SHP77 treated with DMSO at 0.1 percent for 48 hours (cell line): ENCODE results near the gene TRABD2A.
"Not testable (repeated sequence)": the region's sequence is repeated elsewhere in the genome, so short reads cannot be mapped to it uniquely, and the experiment has no call there.

Experiments used
- DNase-seq: peaks from one replicate; lab custom pipeline; 2025; lab: John Stamatoyannopoulos, UW

The TRABD2A gene, protein sequence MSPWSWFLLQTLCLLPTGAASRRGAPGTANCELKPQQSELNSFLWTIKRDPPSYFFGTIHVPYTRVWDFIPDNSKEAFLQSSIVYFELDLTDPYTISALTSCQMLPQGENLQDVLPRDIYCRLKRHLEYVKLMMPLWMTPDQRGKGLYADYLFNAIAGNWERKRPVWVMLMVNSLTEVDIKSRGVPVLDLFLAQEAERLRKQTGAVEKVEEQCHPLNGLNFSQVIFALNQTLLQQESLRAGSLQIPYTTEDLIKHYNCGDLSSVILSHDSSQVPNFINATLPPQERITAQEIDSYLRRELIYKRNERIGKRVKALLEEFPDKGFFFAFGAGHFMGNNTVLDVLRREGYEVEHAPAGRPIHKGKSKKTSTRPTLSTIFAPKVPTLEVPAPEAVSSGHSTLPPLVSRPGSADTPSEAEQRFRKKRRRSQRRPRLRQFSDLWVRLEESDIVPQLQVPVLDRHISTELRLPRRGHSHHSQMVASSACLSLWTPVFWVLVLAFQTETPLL

DNA sequence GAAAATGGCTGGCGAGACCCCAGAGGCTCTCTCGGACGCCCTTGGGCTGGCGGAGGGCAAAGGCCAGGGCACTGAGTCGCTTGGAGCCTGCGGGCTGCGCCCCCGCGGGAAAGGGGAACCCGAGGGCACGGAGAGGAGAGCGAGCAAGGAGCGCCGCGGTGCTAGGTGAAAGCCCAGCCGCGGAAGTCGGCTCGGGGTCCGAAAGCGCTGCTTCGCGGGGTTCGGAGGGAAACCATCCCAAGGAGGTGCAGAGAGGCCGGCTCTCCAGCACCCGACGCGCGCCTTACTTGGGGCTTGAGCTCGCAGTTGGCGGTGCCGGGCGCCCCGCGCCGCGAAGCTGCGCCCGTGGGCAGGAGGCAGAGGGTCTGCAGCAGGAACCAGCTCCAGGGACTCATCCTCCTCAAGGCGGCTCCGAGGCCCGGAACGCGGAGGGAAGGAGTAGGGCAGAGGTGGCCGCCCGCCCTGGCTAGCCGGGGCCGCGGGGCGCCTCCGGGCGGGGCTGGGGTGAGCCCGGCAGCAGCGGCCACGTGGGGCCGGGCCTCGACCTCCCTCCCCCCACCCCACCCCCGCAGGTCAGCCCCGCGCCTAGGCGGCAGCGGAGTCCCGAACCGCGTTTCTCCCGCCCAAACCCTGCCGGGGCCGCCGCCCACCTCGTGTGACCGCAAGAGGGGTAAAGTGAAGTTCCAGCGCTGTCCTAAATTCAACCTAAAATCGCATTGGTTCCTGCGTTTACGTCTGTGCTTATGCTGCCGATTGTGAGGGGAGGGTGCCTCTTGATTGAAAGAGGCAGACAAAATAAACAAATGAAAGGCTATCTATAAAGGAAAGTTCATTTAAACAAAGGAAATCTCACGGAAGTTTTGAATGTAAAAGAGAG lies at the start of gene TRABD2A:
Gene TRABD2A, minus strand, starts transcription at position 440 of the 877 bp plus-strand sequence. Its CDS starts 45 bp downstream, at position 395.
- DNase-seq: no peak

DNA sequence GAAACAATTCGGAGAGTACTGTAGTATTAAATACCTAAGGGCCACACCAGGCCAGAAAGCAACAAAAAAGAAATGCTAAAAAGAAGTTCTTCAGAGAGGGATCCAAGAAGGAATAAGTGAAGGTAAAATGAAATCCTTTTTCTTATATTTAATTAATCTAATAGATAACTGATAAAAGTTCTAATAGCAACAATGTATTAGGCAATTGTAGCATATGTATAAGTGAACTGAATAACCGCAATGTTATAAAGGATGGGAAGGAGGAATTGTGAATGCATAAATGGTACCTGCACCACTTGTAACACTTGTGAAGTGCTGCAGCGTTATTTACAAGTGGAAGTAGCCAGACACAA lies 46.4 kb upstream of the TRABD2A start:
- DNase-seq: no peak

DNA sequence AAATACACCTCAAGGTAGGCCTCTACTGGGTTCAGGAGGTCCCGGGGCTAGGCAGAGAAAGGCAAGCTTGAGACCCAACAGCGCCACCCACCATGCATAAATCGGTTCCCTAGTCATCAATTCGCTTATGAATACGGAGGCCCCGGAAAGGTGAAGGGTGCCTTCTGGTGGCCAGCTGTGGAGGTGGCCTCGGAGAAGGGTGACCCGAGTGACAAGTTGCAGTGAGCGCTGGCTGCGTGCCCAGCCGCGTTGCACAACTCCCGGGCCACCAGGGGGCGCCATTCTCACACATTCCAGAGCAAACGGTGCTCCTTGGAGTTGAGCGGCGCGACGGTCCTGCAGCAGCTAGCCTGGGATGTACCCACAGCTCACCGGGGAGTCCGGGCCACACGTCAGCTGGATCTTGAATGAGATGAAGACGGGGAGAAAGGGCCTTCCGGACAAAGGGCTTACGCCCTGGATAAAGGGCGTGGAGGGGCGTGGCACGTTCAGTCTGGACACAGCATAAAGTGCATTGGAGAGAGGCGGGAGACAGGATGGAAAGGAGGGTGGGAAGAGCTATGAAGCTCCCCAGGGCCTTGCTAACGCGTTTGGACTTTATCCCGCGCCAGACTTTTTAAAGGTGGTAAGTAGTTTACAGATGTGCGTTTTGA lies 45.0 kb upstream of the TRABD2A start:
- DNase-seq: peak; percentile 92

DNA sequence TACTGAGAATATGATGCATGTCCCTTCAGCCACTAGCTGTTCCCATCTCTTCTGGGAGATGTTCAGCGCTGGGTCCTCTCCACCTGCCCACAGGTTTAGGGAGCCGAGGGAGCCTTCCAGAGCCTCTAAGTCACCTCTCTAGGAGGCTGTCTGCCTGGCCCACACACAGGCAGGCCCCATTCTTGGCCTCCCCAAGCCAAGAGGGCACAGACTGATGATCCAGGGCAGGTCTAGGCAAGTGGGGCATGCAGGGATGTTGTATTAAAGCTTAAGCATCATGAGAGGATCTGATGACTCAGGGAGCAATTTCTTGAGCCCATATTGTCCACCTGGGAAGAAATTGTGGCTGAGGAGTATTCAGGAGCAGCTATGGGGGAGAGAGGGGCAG lies 44.4 kb upstream of the TRABD2A start:
- DNase-seq: no peak

DNA sequence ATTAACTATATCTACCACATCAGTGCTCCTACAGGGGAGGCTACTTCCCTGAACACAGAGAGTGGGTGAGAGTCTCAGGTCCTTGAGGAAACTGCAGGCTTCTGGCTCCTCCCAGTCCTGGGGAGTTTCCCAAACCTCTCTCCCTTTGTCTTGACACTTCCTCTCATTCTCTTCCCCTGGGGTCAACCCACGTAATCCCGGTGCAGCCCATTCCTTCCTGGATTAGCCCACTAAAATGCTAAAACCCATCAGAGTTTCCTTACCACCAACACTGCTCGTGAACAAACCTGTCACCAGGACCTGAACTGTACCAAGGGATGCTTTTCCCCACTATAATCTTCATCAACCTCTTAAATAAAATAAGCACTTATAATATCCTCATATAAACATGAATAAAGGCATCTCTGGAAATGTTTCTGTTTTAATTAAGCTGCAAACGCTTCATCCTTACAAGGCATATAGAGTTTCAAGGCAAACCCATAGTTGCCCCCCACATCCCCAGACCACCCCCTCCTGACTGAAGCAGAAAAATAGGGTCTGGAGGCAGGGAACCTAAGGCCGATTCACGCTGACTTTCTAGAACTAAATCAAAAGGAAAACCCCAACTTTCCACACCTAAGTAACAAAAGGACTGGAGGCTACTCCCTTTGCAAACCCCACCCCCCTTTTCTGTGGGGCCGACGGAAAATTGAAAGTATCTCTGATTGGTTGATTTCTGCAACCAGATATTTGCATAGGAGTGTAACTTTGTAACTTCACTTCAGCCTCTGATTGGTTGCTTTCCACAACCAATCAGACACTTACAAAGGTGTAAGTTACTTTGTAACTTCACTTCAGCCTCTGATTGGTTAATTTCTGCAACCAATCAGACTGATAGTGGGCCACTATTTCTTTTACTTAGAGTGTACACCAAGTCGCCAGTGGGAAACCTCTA lies 43.6 kb upstream of the TRABD2A start:
- no peak for DNase-seq

DNA sequence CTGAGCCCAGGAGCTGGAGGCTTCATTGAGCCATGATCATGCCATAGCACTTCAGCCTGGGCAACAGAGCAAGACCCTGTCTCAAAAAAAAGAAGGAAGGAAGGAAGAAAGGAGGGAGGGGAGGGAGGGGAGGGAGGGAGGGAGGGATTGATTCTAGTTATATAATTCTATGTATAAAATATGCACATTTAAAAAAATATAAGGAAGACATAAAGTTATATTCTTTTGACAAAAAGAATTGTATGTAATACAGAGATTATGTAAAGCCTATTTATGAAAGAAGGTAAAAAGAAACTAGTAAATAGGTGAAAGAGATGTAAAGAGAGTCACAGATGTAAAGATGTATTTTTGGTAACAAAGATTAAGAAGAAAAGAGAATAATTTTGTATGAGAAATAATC lies 42.1 kb upstream of the TRABD2A start:
- DNase-seq: no peak

DNA sequence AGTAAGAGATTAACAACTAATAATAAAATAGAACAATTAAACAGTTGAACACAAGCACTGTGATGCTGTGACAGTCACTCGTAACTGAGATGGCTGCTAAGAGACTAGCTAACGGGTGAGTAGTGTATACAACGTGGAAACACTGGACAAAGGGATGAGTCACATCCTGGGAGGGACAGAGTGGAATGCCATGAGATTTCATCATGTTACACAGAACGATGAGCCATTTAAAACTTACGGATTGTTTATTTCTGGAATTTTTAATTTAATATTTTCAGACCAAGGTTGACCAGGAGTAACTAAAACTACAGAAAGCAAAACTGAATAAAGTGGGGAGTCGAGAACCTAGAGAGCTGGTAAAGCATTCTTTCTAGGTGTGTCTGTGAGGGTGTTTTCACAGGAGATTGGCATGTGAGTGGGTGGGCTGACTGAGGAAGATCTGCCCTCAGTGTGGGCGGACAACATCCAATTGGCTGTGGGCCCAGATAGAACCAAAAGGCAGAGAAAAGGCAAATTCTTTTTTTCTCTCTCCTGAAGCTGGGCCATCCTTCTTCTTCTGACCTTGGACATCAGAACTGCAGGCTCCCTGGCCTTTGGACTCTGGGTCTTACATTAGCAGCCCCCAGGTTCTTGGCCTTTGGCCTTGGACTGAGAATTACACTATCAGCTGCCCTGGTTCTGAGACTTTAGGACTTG lies 39.1 kb upstream of the TRABD2A start:
- no peak for DNase-seq

DNA sequence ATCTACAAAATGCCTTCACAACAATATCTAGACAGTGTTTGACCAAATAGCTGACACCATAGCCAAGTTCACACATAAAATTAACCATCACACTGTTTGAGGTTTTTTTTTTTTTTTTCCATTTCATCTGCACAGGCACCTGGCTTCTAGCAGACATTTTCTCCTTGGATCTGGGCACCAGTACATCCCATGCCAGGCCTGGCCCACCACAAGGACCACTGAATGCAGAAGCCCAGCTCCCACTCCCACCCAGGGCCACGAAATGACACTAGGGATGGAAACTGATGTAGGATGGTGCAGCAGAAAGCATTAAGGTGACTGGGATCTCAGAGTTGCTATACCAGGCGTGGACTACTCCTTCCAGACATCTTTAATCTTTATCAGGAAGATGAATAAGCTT lies 37.5 kb upstream of the TRABD2A start:
- DNase-seq: no peak

DNA sequence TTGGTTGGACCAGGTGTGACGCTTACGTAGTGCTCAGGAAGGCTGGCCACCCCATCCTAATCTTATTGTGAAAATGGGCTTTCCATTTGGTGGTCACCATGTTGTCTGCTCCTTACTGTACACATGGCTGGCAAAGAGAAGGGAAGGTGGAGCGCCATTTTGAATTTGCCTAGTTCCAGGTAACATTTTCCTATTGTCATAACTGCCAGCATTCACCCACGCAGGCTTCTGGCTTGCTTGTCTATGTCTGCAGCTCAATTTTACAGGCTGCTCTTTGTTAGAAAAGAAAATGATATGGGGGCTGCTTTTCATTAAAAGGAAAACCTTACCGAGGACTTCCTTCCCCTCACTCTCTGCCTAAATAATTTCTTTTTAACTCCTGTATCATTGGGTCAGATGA lies 36.9 kb upstream of the TRABD2A start:
- DNase-seq: not testable (repeated sequence)

DNA sequence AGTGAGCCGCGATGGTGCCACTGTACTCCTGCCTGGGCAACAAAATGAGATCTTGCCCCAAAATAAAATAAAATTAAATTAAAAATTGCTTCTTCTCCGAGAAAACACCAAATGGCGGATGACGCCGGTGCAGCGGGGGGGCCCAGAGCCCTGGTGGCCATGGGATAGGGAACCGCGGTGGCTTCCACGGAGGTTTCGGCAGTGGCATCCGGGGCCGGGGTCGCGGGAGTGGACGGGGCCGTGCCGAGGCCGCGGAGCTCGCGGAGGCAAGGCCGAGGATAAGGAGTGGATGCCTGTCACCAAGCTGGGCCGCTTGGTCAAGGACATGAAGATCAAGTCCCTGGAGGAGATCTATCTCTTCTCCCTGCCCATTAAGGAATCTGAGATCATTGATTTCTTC lies 34.8 kb upstream of the TRABD2A start:
- DNase-seq: not testable (repeated sequence)

DNA sequence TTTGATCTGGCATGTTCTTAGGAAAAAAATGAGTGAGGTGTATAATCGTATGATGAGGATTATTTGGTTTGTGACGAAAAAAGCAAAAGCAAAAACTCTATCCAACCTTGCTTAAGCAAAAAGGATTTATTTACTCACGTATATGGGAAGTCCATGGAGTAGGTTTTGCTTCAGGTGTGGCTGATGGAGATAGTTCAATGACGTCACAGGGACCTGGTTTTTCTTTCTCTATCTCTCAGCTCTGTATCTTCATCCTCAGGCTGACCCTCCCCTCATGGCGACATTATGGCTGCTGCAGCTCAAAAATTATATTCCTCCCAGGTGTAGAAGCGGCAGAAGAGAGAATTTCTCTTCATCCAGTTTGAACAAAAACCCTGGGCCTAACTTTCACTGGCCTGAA lies 33.5 kb upstream of the TRABD2A start:
- DNase-seq: no peak

DNA sequence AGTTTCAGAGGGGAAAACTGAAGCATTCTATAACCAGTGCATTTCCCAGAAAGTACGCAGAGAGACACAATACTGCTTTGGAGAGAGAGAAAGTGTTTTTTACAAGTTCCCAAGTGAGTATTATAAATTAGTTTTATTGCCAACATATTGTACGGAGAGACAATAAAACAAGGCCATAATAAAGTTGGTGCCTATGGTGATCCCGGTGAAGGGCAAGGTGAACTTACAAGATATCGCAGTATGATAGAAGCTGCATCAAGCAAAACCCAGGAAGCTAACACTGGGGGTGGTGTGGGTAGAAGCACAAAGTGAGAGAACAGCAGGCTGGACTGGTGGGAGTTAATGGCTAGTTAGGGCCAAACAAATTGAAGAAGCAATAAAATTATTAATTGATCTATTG lies 32.1 kb upstream of the TRABD2A start:
- no peak for DNase-seq

DNA sequence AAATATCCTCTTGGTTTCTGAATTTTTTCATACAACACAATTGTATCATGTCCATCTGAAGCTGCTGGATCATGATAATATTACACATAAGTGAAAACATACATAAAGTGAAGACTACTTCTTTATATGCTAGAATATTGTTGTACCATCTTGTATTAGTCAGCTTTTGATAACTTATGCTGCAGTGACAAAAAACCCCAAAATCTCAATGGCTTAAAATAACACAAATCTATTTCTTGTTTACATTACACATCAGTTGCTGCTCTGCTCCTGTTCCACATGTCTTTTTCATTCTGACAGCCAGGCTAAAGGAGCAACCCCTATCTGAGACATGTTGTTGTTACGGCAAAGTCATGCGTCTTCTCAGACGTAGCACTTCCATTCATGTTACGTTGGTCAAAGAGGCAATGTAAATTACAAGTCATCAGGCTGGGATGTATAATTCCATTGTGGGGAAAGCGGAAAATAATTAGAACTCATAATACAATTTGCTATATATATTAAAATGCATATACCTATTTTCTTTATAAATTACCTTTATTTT lies 30.3 kb upstream of the TRABD2A start:
- no peak for DNase-seq

DNA sequence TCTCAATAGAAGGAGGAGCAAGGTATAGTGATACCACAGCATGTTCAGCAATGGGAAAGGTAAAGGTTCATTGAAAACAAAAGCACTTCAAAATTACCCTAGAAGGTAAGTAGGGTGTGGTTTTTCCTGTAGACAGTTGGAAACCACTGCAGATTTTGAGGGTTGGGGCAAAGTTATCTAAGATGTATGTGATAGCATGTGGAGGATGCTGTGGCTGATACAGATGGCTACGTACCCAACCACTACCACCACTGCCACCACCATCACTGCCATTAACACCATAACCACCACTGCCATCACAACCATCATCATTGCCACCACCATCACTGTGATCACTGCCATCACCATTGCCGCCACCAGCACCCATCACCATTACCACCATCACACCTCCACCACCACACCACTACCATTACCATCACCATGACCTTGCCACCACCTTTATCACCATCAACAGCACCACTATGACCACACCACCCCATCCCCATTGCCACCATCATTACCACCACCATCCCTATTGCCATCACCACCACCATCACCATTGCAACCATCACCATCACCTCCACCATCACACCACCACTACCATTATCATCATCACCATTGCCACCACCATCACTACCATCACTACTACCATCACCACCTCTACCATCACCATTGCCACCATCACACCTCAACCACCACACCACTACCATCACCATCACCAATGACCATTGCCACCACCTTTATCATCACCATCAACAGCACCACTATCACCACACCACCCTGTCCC lies 28.2 kb upstream of the TRABD2A start:
- DNase-seq: no peak

DNA sequence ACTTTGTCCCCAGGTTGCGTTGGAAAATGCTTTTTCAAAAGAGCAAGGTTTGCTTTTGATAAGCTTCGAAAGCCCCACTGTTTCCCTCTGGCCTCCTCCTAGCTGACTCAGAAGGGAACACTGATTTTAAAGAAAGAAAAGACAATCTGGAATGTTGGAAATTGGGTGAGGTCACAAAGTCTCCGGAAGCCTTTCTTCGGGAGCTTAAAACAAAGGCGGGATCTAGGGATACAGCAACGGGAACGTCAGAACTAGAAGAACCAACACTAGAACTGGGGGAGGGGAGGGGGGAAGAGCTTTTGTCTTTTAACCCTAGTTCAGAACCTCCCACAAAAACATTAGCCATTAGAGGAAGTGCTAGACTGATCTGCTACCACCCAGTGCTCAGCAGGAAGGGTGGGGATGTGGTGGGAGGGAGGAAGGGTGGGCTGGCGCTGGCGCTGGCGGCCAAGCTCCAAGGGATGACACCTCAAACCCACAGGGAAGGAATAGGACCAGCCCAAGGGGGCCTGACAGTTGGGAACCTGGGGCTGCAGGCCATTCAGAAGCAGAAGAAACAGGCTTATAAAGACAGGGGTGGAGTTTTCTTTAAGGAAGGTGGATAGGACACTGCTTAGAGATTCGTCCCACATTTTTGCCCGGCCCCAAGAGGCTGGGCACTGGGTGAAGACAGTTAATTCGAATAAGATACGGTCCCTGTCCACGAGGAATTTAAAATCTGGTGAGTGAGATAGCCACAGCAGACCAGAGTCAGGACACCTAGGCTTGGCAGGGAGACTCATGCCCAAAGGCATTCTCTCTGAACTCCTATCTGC lies 26.2 kb upstream of the TRABD2A start:
- no peak for DNase-seq

DNA sequence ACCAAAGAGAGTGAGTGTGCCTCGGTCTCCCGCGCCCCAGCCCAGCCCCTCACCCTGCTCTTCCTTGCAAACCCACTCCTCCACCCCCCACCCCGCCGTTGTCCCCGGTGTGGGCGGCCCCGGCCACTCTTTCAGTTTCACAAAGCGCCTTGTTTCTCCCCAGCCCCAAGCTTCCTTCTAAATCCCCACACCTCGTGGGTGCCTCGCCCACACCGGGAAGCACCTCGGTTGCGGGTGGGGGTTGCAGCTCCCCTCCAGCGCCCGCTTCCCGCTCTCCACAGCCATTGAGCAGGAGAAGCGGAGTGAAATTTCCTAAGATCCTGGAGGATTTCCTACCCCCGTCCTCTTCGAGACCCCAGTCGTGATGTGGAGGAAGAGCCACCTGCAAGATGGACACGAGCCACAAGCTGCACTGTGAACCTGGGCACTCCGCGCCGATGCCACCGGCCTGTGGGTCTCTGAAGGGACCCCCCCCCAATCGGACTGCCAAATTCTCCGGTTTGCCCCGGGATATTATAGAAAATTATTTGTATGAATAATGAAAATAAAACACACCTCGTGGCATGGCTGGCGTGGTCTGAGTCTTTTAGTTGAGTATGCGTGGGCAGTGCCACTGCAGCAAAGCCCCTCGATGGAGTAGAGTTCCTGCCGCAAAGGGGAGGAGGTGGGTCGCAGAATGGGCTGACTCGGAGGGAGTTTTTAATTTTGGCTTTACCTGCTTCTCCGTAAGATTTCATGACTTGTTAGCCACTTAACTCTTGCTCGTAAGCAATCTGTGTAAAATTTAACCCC lies 25.4 kb upstream of the TRABD2A start:
- no peak for DNase-seq

DNA sequence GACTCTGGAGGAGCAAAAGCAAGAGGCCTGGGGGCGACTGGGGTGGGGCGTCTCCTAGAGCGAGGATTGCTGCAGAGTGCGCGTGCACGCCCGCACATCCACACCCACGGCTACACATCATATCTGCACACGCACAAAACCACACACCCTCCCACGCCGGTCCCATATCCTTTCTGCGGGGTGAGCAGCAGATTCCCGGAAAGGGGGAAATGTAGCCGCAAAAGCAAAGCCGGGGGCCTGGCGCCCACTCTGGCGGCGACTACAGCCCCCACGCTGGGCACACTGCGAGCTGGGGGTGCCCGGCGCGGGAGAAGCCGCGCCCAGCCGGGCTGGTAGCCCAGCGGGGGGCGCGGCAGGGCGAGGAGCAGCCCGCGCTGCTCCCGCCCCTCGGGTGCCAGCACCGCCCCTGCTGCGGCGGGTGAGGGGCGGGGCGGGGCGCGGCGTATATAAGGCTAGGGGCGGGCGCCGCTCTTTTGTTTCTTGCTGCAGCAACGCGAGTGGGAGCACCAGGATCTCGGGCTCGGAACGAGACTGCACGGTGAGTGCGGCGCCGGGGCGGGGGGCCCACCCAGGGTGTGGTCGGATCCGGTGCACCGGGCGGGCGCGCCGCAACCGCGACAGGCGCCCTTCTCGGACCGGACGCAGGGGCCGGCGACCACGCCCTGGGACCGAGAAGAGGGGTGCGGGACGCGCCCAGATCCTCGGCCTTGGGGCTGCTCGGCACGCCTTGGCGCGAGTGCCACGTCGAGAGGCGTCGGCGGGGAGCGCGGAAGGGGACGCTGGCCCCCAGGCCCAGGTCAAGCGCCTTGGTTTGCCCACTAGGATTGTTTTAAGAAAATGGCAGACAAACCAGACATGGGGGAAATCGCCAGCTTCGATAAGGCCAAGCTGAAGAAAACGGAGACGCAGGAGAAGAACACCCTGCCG lies 24.6 kb upstream of the TRABD2A start, which contains the start of gene TMSB10:
Gene TMSB10, plus strand, starts transcription at position 476 of the 927 bp plus-strand sequence.
- peak; percentile 43 for DNase-seq
